Kidney capillary endothelial cell (primary cell): ENCODE measurements around the gene EZR.

Experiments
- DNase-seq: peaks from one replicate; pipeline ENCODE4 v3.0.0-alpha.2; 2018; ENCODE audit warnings: low spot score

Gene EZR

DNA sequence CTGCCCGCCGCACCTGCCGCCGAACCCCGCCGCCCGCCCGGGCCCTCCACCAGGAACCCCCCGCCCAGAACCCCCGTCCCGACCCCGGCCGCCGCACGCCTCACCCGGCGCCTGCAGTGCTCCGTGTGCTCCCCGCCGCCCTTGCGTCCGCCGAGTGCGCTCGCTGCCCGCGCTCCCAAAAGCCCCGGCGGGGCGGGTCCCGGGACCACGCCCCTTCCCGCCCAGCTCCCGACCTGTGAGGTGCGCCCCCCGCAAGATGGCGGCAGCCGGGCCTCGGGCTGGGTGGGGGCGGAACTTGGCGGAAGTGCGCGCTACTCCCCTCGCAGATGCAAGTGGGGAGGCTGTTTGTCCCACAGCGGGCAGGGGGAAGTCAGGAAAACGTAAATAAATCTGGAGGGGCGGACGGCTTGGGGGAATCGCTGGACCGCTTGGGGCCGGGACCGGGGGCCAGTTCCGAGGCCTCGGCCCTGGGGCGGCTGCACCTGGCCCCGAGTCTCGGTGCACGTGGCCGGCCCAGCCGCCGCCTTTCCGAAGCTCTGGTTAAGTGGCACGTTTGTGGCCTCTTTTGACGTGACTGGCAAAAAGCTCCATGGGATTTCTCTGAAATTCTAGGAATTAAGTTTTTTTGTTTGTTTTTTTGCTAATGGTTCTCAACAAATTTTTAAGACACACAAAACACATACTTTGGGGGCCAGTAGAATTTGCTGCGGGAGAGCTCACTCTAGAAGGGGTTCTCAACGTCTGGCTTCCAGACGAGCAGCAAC lies at the start of gene EZR:
Gene EZR, minus strand, starts transcription at position 156 of the 764 bp plus-strand sequence. CDS start 1,275 bp downstream, outside the sequence.
- DNase-seq = peak; percentile 35

DNA sequence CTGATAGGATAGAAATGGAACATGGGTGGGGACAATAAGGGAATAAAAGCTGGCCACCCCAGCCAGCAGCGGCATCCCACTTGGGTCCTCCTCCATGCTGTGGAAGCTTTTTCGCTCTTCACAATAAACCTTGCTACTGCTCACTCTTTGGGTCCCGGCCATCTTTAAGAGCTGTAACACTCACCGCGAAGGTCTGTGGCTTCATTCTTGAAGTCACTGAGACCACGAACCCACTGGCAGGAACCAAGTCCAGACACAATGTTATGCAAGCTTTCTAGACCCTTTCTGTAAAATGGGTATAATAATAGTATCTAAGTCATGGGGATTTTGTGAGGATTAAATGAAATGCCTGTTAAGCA lies 48.9 kb upstream of the EZR start:
- DNase-seq = no peak

DNA sequence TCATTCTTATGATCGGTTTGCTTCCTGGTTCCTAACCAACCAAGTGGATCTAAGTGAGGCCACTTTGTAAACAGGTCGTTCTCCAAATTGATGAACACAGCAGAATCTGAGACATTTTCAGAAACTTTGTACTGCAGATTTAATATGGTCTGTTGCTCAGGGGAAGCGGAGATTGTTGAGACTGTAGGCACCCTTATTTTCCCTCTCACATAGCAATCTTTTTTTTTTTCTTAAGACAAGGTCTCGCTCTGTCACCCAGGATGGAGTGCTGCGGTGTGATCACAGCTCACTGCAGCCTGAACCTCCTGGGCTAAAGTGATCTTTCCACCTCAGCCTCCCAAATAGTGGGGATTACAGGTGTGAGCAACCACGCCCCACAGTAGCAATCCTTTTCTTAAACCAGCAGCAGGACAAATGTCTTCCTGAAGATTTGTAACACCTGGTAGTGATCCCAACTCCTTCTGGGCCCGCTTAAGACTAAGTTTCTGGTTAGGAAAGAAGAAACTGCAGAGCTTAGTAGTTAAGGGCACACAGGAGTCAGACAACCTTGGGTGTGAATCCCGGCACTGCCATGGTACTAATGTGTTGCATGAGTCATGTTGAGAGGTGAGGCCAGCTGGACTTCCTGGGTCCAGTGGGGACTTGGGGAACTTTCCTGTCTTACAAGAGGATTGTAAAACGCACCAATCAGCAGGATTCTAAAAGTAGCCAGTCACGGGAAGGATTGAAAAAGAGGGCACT lies 48.4 kb upstream of the EZR start:
- DNase-seq = no peak

DNA sequence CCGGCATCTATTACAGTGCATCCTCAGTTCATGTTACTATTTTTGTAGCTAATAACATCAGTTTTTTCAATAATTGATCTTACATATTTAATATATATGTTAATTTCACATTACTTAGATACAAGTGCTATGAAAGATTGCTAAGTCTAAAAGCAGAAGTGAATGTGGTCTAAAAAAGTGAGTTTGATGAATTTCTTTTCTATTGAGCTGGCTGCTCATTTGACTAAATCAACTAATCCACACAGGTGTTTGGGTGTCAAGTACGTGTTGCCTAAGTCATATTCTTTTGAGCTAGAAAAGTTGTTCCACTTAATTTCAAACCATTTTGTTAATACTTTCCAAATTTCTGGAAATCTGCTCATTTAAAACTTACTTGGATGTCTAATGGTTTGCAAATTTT lies 46.6 kb upstream of the EZR start:
- no peak for DNase-seq

DNA sequence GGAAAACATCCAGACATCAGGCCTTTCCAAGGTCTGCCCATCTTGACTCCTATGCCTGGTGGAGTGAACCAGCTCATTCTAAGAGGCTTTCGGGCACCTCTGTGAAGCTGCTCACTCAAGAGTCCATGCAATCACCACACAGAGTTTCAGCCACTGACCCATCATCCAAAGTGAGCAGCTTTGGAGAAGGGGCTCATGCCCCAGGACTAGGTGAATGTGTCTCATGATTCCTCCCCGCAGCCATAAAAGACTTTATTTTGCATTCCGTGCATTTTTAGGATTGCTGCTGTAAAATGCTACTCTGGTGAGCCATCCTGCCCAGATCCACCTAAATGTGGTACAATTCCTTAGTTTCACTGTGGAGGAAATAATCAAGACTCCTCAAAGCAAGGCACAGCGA lies 44.5 kb upstream of the EZR start:
- DNase-seq = no peak

DNA sequence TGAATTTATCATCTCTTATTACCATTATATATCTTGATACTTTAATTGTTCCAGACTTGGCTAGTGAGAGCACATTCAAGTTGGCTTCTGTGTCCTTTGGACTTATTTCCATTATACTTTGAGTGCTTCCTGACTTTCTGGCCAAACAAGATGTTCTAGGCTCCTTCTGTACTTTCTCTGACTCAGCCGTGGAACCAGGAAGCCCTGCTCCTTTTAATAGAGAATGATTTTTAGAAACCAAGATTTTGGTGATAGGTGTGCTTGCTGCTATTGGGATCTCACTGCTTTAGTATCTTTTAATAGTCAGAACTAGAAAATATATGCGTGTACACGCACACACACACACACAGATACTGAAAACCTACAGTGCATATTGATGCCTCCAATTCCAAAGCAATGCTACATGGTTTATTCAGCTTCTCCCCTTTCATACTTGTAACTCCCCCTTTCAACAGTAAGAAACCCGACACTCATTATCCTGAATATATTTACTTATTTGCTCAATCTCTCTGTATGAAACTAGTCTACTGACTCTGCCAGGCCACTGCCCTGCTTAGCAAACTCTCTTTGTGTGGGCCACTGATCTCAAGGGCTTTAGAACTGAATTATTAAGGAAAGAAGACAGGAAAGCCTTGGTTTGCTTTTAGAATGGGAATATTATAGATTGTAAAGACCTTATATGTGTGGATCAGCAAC lies 42.7 kb upstream of the EZR start:
- DNase-seq = no peak

DNA sequence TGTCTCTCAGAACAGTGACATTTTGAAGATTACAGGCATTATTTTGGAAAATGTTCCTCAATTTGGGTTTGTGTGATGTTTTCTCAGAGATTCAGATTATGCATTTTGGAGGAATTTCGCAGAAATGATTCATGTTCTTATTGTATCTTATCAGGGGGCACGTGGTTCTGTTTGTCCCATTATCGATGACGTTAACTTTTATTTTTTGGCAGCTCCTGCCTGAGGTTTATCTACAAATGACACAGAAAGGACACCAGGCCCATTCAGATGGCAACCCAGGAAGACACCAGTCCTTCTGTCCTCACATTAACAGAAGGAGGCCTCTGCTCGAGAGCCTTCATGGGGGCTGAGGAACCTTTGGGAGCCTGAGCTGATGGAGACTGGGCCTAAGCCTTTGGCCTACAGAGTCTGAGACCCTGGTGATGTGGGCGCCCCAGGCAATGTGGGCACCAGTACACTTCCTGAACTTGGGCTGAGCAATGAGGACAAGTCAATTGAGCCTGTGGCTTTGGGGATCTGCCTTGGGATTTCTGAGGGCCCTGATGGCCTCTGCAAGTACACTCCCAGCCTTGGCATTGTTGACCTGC lies 41.2 kb upstream of the EZR start:
- no peak for DNase-seq

DNA sequence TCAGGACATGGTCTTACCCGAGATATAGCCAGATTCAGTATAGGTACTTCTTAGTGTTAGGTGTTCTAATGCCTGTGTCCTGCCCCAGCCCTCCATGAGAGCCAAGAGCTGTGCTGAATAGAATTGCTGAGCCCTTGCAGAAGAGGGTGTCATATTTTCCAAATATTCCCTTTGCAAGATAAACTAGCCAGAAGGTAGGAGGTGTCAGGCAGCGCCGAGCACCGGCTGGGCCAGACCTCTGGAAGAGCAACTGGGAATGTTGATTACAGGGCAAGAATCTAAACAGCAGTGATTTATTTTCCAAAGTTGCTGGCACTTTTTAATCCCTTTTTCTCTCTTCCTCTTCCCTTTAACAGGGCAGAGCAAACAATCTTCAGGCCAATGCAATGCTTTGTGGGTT lies 37.1 kb upstream of the EZR start:
- no peak for DNase-seq

DNA sequence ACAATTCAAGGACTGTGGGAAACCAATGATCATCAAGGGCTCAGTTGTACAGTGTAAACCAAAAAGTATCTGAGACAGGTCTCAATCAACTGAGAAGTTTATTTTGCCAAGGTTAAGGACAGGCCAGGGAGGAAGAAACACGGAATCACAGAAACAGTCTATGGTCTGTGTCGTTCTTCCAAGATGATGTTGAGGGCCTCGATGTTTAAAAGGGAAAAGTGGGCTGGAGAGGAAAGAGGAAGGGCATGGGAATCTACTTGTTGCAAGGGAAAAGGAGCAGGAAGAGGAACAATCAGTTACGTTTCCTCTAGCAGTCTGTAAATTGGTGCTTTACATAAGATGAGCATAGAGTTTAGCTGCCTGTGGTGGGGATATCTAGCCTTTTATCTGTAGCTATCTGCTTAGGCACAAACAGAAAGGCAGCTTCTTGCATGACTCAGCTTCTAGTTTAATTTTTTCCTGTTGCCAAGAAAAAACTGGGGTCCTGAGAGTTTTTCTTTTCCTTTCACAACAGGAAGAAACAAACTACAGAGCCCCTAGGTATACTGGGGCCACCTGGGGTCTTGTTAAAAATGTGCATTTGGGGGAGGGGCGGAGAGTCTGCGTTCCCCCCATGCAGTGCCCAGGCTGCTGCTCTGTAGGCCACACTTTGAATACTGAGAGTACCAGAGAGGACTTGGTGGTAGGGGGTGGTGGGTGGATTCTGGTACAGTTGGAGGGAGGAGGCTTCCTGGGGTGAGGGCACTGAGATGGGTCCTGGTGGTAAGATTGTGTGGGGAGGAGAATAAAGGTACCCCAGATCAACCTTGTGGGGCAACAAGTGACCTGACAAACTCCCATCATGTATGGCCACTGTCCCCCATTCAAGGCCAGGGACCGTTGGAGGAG lies 35.3 kb upstream of the EZR start:
- no peak for DNase-seq

DNA sequence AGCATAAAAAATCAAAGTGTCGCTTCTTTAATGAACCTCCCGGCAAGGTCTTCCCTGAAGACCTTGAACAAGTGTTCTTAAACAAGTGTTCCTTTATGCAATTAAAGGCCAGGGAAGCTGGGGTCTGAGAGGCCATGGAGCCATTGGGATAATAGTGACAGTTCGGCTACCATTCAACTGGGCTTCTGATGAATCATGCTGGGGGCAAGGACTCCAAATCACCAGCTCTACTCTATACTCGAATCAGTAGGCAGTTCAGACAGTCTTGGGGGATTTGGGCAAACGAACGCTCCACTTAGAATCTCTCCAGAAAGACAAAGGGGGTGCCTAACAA lies 34.7 kb upstream of the EZR start:
- no peak for DNase-seq

DNA sequence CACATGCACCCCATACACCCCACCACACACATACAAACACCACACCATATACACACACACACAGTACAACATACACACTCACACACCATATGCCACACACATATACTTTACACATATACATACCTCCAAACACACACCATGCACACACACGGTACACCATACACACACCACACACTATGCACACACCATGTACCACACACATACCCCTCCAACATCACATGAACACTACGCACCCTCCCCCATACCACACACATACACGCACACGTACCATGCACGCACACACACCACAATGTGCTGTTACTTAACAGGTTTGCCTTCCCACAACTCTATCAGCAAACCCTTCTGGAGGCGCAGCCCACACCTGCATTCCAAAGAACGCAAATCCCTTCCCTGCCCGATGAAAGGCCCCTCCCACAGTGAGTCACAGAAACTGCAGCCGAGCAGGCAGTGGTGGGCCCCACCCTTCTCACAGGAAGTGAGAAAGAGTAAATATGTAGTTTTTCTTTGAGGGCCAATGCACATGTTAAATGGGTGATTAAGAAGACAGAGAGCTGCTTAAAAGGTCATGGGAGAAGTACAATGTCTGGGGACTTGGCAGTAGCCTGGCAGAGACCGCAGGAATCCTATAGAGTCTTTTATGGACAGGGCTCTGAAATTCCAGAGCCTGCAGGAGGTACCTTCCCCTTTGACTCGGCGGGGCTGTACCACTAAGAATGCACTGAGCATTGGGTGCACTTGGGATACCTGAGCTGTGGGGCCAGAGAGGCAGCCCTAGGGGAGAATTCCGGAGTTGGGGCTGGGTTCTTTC lies 34.1 kb upstream of the EZR start:
- DNase-seq = peak; percentile 69

DNA sequence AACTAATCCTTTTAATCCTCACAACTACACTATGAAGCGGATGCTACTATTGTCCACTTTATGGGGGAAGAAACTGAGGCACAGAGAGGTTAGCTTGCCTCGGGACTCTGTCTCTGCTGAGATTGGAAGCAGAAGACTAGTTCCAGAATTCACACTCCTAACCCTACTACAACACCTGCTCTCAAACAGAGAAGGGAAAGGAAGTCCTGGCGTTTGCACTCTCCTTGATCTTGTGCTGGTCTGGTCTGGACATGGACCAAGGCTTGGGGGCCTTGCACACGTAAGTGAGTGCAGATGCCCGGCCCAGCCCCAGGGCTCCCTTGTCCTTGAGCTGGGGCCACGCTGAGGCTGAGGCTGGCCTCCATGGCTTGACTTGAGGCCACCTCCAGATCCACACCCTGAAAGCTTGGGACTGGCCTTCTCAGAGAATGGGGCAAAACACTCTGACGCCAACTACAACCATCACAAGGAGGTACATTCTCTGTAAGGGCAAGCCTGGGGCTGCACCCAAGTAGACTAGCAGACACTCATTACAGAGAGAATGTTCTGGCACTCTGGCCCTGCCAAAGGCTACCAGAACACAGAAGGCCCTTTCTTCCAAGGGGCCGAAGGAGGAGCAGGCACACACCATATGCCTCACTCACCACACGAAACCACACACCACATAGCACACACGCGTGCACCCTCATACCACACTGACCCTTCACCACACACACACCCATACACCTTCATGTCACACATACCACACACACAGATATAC lies 33.3 kb upstream of the EZR start:
- DNase-seq = no peak

DNA sequence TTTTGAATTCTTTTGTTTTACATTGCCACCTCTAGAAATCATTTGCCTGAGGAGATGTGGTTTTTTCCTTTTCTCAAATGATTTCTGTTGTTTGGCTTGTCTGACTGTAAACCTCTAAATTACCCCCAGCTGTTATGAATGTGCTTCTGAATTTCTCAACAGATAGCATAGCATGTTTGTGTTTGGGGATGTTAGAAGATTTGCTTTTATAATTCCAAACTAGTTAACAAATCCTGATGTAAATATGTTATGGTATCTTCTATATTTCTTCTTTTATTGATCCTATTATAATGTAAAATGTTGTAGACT lies 31.6 kb upstream of the EZR start:
- no peak for DNase-seq

DNA sequence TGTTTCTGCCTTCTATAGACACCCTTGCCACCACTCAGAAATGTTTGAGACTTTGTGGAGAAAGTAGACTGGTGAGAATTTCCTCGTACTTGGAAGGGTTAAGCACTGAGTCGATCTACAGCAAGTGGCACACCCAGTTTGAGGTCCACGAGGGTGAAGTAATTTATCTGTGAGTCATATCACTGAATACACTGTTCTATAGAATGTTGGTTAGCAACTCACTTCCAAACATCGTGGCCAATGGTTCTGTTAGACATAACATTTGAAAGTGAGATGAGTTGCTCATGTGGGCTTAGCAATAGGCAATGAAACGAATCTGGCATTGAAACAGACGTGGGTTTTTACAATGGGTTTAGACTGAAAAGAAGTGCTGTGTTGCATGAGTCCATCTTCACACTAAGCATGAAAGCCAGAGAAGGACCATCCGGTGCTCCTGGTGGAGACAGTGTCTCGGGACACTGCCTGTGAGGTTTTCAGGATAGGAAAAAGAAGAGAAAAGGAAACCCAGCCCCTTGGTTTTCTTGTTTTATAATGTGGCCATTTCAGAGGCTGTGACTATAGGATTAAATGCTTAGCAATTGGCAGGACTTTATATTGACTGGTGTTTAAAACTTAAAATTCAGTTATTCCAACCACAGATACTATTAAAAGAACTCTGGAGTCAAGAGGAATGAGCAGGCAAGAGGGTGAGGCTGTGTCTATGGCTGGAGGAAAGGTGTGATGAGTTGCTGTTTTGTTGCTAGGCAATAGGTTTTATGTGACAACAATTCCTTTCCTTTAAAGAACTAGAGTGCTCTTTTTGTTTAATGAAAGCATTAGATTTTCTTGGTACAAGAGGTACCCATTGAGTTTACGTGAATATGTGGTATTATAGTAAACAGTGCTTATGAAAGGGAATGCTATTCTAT lies 31.0 kb upstream of the EZR start:
- DNase-seq = peak; percentile 64

DNA sequence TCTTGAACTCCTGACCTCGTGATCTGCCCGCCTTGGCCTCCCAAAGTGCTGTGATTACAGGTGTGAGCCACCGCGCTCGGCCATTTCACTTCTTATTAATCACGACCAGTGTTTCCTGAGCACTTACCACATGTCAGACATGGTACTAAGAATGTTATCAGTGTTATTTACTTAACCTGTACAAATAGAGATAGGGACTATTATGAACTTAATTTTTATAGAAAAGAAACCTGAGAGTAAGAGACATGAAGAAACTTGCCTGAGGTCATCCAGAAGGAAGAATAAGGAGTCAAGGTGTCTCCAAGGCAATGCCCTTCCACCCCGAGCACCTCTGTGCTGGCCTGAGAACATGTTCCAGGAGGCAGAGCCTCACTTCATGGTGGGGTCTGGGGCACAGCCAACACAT lies 29.3 kb upstream of the EZR start:
- no peak for DNase-seq

DNA sequence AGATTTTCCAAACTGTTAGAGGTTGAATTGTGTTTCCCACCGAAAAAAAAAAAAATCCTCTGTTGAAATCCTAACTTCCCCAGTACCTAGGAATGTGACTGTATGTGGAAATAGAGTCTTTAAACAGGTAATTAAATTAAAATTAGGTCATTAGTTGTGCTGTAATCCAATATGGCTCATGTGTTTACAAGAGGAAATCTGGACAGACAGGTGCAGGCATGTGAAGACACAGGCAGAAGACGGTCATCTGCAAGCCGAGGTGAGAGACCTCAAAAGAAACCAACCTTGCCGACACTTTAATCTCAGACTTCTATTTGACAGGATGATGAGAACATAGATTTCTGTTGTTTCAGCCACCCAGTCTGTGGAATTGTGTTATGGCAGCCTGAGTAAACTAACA lies 28.6 kb upstream of the EZR start:
- DNase-seq = no peak

DNA sequence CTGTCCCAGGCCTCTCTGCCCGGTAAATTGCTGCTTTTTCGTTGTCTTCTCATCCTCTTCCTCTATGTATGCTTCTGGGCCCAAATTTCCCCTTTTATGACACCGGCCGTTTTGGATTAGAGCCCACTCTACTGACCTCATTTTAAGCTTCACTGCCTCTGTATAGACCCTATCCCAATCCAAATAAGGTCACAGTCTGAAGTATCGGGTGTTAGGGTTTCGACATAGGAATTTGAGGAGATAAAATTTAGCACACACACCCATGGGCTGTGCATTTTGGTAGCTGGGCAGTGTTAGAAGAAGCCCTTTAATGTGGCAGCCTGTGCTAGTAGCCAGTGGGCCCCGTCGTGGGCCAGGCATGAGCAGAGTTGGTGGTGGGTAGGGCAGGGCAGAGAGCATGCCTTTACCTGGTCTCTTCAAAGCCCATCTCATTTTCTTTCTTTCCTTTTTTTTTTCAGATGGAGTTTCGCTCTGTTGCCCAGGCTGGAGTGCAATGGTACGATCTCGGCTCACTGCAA lies 27.9 kb upstream of the EZR start:
- no peak for DNase-seq

DNA sequence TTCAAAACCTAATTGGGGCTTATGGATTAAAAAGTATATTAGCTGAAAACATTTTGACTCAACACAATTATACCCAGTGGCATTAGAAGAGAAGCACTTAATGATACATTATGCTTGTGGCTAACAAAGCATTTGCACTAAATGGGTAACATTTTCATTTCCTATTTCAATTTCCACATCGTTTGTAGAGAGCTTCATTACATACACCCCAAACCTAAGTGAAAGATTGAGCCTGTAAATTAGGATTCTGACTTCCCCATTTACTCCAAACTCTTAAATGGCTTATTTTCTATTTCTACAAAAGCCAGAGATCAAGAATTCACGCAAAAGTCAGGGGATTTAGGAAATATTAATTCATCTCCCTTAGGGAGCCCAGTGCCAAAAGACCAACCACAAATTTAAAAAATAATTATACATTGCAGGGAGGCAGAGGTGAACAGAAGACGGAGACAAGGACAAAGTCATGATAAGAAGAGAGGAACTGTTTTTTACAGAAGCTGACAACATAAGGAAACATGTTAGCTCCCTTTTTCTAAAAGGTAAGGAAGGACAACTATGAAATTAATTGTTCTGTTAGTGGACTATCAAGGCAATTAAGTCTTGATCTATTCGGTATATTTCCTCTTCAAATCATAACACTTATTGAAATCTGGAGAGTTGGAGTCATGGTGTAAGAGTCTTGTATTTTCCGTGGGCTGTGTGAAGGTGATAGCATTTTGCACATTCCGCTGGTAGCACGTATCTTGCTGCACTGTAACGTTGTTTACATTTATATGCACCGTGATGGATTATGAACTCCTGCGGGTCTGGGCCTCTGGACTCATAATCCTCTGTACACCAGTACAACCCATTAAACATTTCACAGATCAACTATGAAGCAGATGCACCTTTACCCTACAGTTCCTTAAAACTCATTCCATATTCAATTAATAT lies 24.8 kb upstream of the EZR start:
- DNase-seq = no peak
